Lower leg skin (tissue), 4 donors: Measurements from ENCODE around the gene KIRREL3. TPM values are rescaled to one million over a fixed set of nuclear protein-coding genes. Genes with fewer than 3 reads are reported as not detected.

Source experiments
- DNase-seq, 2 donors: peaks; one replicate each; pipeline ENCODE4 v3.0.0-alpha.2; 2019; ENCODE audit warnings: low spot score in 2 of 2
- H3K4me3 ChIP-seq: fragments of 200-600 bp; sonication (generic); 2 replicates; pipeline ENCODE4 v1.5.1; 2017; ENCODE audit warnings: mild to moderate bottlenecking, low read depth; ENCODE audit not compliant: poor library complexity, severe bottlenecking
- POLR2A ChIP-seq, 2 donors: fragments of 450-650 bp; IDR thresholded peaks; one replicate each; pipeline ENCODE4 v1.6.1; 2016 to 2017; ENCODE audit warnings: antibody characterized with exemption in 2 of 2, mild to moderate bottlenecking in 1 of 2, moderate library complexity in 1 of 2
- WGBS, 2 donors: methylation state at CpG; one replicate each; pipeline ENCODE4 v1.1.5; 2018; 5-methylcytosine and 5-hydroxymethylcytosine counted together
- intact Hi-C: fragments of 100-400 bp; cut with DNase I; formaldehyde crosslinking; loops from one replicate; pipeline ENCODE4 v1.15.0; 2023; ENCODE audit warnings: low total_unique reads
- total RNA-seq, 4 donors: library from RNA; depleted of rRNA; stranded (reverse); fragments of >200 nt; gene quantifications; one replicate each; pipeline ENCODE4 v1.1.0, GENCODE V29; 2016
- TF ChIP-seq, protein P1 (sequence below), 3 donors: fragments of 450-650 bp; IDR thresholded peaks; one replicate each; pipeline ENCODE4 v1.5.1; 2016; ENCODE audit warnings: antibody characterized with exemption in 3 of 3, mild to moderate bottlenecking in 3 of 3, moderate library complexity in 2 of 3

The KIRREL3 gene
- total RNA-seq, 4 donors from 2014 or later, result 0.13 TPM; not detected in 3

DNA sequence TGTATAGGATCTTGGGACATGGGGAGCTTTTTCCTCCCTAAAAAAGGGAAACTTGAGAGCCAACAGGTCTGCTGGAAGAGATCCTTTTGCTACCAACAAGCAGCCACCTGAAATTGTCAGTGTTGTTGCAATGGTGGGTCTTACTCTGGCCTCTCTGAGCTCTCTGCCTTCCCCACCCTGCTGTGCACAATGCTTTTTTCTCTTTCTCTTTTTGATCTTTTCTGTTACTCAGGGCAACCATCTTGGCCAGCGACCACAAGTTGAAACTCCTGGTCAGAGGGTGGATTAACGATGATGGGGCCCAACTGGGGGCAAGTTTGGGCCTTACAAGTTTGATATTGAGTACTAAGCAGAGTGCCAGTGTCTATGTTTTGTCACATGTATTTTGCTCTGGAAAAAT is 155.8 kb downstream of the KIRREL3 start:
- intact Hi-C loops, result no loop called here
- TF ChIP-seq, protein P1, sequence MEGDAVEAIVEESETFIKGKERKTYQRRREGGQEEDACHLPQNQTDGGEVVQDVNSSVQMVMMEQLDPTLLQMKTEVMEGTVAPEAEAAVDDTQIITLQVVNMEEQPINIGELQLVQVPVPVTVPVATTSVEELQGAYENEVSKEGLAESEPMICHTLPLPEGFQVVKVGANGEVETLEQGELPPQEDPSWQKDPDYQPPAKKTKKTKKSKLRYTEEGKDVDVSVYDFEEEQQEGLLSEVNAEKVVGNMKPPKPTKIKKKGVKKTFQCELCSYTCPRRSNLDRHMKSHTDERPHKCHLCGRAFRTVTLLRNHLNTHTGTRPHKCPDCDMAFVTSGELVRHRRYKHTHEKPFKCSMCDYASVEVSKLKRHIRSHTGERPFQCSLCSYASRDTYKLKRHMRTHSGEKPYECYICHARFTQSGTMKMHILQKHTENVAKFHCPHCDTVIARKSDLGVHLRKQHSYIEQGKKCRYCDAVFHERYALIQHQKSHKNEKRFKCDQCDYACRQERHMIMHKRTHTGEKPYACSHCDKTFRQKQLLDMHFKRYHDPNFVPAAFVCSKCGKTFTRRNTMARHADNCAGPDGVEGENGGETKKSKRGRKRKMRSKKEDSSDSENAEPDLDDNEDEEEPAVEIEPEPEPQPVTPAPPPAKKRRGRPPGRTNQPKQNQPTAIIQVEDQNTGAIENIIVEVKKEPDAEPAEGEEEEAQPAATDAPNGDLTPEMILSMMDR (IDR thresholded peaks at IDR 0.05), result no peak
- no peak for TF ChIP-seq POLR2A (IDR thresholded peaks at IDR 0.05)
- WGBS, 2 donors, result 74 to 78% methylated on average over 2 of the region's 2 CpGs
- no peak overlapping the region for H3K4me3 ChIP-seq
- no peak for DNase-seq

DNA sequence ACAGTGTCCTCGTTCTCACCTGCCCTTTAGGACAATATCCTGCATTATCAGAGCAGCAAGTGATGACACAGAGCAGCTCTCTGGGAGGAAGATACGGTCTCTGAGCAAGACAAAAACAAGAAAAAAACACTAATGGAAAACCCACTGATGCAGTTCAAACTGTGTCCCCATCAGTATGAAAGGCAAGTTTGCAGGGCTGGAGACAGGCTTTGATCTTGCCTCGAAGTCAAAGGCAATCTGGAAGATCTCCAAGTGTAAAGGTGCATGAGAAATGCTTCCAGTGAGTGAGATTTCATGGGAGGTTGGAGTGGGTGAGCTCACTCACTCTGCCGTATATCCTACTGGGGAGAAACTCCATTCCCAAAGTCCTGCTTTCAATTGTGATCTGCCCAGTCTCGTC is 157.5 kb downstream of the KIRREL3 start:
- no peak overlapping the region for H3K4me3 ChIP-seq
- TF ChIP-seq, protein P1 (IDR thresholded peaks at IDR 0.05), result no peak
- TF ChIP-seq POLR2A (IDR thresholded peaks at IDR 0.05), result no peak
- no peak for DNase-seq
- WGBS, 2 donors, result 68 to 74% methylated on average over 5 of the region's 5 CpGs
- intact Hi-C loops, result no loop called here

DNA sequence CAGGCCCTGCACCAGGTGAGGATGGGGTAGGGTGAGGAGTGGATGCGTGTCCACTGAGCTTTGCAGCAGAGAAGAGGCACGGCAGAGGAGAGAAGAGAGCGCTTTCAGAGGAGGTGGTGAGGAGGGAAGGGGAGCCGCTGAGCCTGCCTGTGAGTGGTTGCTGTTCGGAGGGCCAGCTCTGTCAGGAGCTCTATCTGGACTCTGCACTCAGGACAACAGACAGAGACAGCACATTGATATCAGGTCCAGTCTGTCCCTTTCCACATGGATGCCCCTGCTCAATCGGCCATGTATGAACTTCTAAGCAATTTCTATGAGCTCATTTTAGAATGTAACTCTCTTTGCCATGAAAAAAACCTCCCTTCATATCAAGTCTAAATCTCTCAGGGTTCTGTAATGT is 158.6 kb downstream of the KIRREL3 start:
- intact Hi-C loops, result no loop called here
- DNase-seq, result no peak
- WGBS, 2 donors, result 79 to 81% methylated on average over 6 of the region's 6 CpGs

DNA sequence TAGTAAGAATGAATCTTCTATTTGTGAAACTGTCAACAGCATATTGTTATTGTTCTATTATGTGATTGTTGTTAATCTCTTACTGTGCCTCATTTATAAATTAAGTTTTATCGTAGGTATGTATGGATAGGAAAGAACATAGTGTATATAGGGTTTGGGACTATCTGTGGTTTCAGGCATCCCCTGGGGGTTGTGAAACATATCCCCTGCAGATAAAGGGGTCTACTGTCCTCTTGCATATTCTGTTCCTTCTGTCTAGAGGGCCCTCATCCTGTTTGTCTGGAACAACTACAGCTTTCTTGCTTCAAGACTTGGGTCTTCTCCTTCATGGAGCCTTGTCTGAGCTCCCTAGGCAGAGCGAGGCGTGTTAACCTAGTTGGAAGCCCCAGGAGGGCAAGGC is 159.6 kb downstream of the KIRREL3 start:
- no peak for DNase-seq
- no peak overlapping the region for H3K4me3 ChIP-seq
- intact Hi-C loops, result no loop called here
- TF ChIP-seq POLR2A (IDR thresholded peaks at IDR 0.05), result no peak
- TF ChIP-seq, protein P1 (IDR thresholded peaks at IDR 0.05), result no peak
- WGBS, 2 donors, result 91 to 95% methylated on average over 3 of the region's 3 CpGs

More for the DNA sequence above, 158.6 kb downstream of the KIRREL3 start:
- H3K4me3 ChIP-seq, result no peak overlapping the region
- TF ChIP-seq, protein P1 (IDR thresholded peaks at IDR 0.05), result no peak
- TF ChIP-seq POLR2A (IDR thresholded peaks at IDR 0.05), result no peak

DNA sequence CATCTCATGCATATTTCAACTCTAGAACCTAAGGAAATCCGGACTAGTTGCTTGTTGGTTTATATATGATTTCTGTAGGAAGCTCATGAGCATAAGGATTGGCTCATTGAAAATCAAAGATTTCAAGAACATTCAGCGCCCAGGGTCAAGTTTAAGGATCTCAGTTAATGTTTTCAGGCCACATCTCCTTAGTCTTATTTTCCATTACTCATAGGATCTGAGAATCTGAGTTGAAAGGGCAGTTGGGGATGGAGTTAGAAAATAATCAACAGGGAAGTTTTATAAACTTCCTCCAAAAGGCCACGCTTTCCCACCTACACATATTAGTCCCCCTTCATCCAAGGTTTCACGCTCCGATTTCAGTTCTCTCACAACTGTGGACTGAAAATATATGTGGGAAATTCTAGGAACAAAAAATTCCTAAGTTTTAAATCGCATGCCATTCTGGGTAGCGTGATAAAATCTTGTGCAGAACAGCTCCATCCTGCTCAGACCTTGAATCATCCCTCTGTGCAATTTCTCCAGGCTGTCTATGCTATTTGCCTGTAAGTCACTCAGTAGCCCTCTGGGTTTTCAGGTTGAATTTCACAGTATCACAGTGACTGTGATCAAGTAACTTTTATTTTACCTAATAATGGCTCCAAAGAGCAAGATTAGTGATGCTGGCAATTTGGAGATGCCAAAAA is 160.2 kb downstream of the KIRREL3 start:
- H3K4me3 ChIP-seq, result no peak overlapping the region
- WGBS, 2 donors, result 76 to 81% methylated on average over 7 of the region's 7 CpGs
- no peak for DNase-seq
- intact Hi-C loops, result no loop called here
- TF ChIP-seq, protein P1 (IDR thresholded peaks at IDR 0.05), result no peak
- TF ChIP-seq POLR2A (IDR thresholded peaks at IDR 0.05), result no peak

DNA sequence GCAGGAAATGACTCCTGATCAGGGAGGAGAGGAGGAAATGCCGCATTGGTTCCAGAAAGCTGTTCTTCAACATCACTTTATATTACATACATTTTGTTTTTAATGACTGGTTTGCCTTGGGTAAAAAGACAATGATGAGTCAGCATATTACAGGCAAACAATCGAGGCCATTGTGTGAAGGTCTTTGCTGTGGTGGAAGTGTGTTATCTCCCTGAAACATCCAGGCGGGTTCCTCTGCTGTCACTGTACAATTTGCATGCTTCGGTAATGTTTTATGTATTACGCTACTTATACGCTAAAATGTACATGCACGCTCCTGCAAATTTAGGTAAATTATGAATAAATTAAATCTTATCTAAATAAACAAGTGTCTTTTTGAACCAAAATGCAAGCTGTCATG is 161.1 kb downstream of the KIRREL3 start:
- DNase-seq, result no peak

More for the DNA sequence above, 161.1 kb downstream of the KIRREL3 start:
- TF ChIP-seq POLR2A (IDR thresholded peaks at IDR 0.05), result no peak
- TF ChIP-seq, protein P1 (IDR thresholded peaks at IDR 0.05), result no peak
- no peak overlapping the region for H3K4me3 ChIP-seq
- 71 to 72% methylated on average over 7 of the region's 7 CpGs for WGBS, 2 donors
- intact Hi-C loops, result no loop called here
